Measurements from ENCODE around the gene ZNF697. TPM values are rescaled to one million over a fixed set of nuclear protein-coding genes. Genes with fewer than 3 reads are reported as not detected.
"Not testable (repeated sequence)": the region's sequence is repeated elsewhere in the genome, so short reads cannot be mapped to it uniquely, and the experiment has no call there.

Gene ZNF697
- total RNA-seq, 2 donors from 2014 or later, result 17.4 to 25.6 TPM

DNA sequence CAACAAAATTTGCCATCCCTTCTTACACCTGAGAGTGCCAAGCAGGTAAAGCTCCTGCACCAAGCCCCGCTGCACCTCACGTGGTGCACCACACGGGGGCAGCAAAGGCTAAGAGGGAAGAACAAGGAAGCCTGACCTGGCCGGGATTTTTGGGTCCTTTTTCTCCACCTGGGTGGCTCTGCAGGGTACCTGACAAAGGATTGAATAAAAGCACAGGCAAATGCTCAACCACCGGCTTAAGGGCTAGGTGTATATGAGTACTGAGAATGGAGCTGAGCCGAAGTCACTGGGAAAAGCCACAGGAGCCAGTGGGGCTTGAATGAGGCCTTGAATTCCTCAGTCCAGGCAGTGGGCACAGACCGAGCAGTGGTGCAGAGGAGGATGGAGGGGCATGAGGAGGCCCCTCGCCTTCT lies 36.4 kb downstream of the ZNF697 start:
- Histone ChIP-seq H3K27me3 (replicated peaks; ENCODE audit: insufficient read depth) (no peaks in the 10 kb centered on the region), H3K27ac (no peak overlapping the region), H3K4me1 (replicated peaks) (no peaks in the 10 kb centered on the region), H3K9me3 (no peaks in the 10 kb centered on the region), H3K36me3 (no peaks in the 10 kb centered on the region), H3K4me3 (no peak overlapping the region)
- TF ChIP-seq CTCF (IDR thresholded peaks at IDR 0.05), result peak; percentile 64 to 94 (median 86)
- TF ChIP-seq POLR2A (IDR thresholded peaks at IDR 0.05), result no peak
- TF ChIP-seq POLR2AphosphoS5 (IDR thresholded peaks at IDR 0.05), result peak; percentile 30
- peak; percentile 86 for DNase-seq (ENCODE audit: low spot score)
- 18% methylated on average over 8 of the region's 8 CpGs for WGBS
- intact Hi-C loops (cut with DNase I), result loop anchor here (2.0 kb wide), 1 partner anchor 51 kb away; no protein-coding TSS in a partner anchor

- H3K27ac ChIP-seq; DNase-seq (ENCODE audit: low spot score); H3K27me3 ChIP-seq (replicated peaks; ENCODE audit: insufficient read depth); H3K4me1 ChIP-seq (replicated peaks); intact Hi-C loops (cut with DNase I); H3K4me3 ChIP-seq; H3K36me3 ChIP-seq; H3K9me3 ChIP-seq: not testable (repeated sequence)
- WGBS, result 77% methylated on average over 6 of the region's 6 CpGs
Measured at GRCh38 chr1:119608816-119609215, 39.2 kb downstream of the ZNF697 start.

DNA sequence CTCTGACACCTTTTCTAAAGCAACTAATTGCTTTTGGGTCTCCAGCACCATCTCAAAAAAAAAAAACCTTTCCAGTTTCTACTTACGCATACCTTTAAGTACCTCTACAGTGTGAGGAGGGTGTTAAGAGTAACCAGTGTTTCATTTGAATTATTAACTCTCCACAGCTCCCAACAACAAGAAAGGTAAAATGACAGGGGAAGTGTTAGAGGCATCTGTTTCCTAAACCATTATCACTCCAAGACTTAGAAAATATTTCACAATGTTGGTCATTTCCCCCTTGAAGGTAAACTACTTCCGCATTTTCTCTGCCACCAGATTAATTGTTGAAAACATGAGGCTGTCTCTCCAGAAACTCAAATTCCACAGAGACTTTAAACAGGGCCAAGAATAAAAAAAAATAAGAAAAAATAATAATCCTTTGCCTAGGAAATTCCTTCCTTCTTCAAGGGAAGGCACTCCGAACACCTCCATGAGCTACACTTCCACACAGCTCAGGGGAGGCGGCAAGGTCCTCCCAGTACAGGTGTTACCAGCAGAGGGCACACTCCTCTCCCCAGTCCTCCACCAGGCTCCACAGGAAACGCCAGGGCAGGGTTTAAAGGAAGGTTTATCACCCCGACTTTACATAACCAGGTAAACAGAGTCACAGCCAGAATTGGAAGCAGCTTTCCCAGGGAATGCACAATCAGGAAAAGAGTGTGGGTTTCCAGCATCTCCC lies 40.8 kb downstream of the ZNF697 start:
- 96% methylated on average over 3 of the region's 6 CpGs for WGBS
- H3K9me3 ChIP-seq; H3K27ac ChIP-seq; H3K4me3 ChIP-seq; H3K36me3 ChIP-seq; H3K4me1 ChIP-seq (replicated peaks); intact Hi-C loops (cut with DNase I); H3K27me3 ChIP-seq (replicated peaks; ENCODE audit: insufficient read depth); DNase-seq (ENCODE audit: low spot score): not testable (repeated sequence)

GRCh38 chr1:119606394-119606793 lies 41.7 kb downstream of the ZNF697 start:
- intact Hi-C loops (cut with DNase I), result no loop called here
- no peak overlapping the region for H3K27ac ChIP-seq
- no peaks in the 10 kb centered on the region for H3K4me1 ChIP-seq (replicated peaks)
- no peak for DNase-seq (ENCODE audit: low spot score)
- no peak for TF ChIP-seq POLR2AphosphoS5 (IDR thresholded peaks at IDR 0.05)
- TF ChIP-seq CTCF (IDR thresholded peaks at IDR 0.05), result no peak
- TF ChIP-seq POLR2A (IDR thresholded peaks at IDR 0.05), result no peak
- H3K4me3 ChIP-seq, result no peak overlapping the region
- WGBS, result 85% methylated on average over 1 of the region's 1 CpG
- H3K36me3 ChIP-seq, result no peaks in the 10 kb centered on the region
- no peaks in the 10 kb centered on the region for H3K27me3 ChIP-seq (replicated peaks; ENCODE audit: insufficient read depth)
- H3K9me3 ChIP-seq, result no peaks in the 10 kb centered on the region

GRCh38 chr1:119605686-119606085 lies 42.4 kb downstream of the ZNF697 start:
- intact Hi-C loops (cut with DNase I), result no loop called here
- H3K27me3 ChIP-seq (replicated peaks; ENCODE audit: insufficient read depth), result no peaks in the 10 kb centered on the region
- no peak for DNase-seq (ENCODE audit: low spot score)
- no peak for TF ChIP-seq CTCF (IDR thresholded peaks at IDR 0.05)
- no peak for TF ChIP-seq POLR2A (IDR thresholded peaks at IDR 0.05)
- no peak for TF ChIP-seq POLR2AphosphoS5 (IDR thresholded peaks at IDR 0.05)
- H3K27ac ChIP-seq, result no peak overlapping the region
- H3K4me1 ChIP-seq (replicated peaks), result no peaks in the 10 kb centered on the region
- no peaks in the 10 kb centered on the region for H3K36me3 ChIP-seq
- no peak overlapping the region for H3K4me3 ChIP-seq
- no peaks in the 10 kb centered on the region for H3K9me3 ChIP-seq
- WGBS, result 97% methylated on average over 3 of the region's 3 CpGs

- H3K36me3 ChIP-seq; DNase-seq (ENCODE audit: low spot score); H3K9me3 ChIP-seq; H3K27me3 ChIP-seq (replicated peaks; ENCODE audit: insufficient read depth); intact Hi-C loops (cut with DNase I); H3K4me3 ChIP-seq; H3K4me1 ChIP-seq (replicated peaks); H3K27ac ChIP-seq: not testable (repeated sequence)
- 64% methylated on average over 8 of the region's 8 CpGs for WGBS
Measured at GRCh38 chr1:119605080-119605479, 43.0 kb downstream of the ZNF697 start.

Data from prostate gland (tissue), 2 donors.